NOMO-1 treated with dmso at 0.1 percent for 144 hours (cell line): Measurements from ENCODE around the gene GBP4.
"Not testable (repeated sequence)": the region's sequence is repeated elsewhere in the genome, so short reads cannot be mapped to it uniquely, and the experiment has no call there.

Experiments used
- DNase-seq: peaks from one replicate; lab custom pipeline; 2025; ENCODE audit not compliant: unreplicated experiment; lab: John Stamatoyannopoulos, UW

GBP4 gene

GRCh38 chr1:89198491-89199072, at the start of gene GBP4:
TSS of gene GBP4 (minus strand) at chr1:89198942. CDS start at chr1:89198834, 108 bp downstream.
- peak; percentile 34 for DNase-seq

GRCh38 chr1:89243046-89243445, 44.3 kb upstream of the GBP4 start:
- DNase-seq: no peak

GRCh38 chr1:89221341-89221740, 22.6 kb upstream of the GBP4 start:
- DNase-seq: no peak

- DNase-seq: not testable (repeated sequence)
Observed at GRCh38 chr1:89219851-89220250, 21.1 kb upstream of the GBP4 start.

- not testable (repeated sequence) for DNase-seq
Observed at GRCh38 chr1:89218941-89219340, 20.2 kb upstream of the GBP4 start.

- no peak for DNase-seq
Observed at GRCh38 chr1:89213347-89213746, 14.6 kb upstream of the GBP4 start.

- no peak for DNase-seq
Observed at GRCh38 chr1:89211035-89211634, 12.4 kb upstream of the GBP4 start.

GRCh38 chr1:89206373-89206772, 7.6 kb upstream of the GBP4 start:
- peak; percentile 11 for DNase-seq

- DNase-seq: no peak
Observed at GRCh38 chr1:89203166-89203565, 4.4 kb upstream of the GBP4 start.

- DNase-seq: no peak
Observed at GRCh38 chr1:89201106-89201794, 2.5 kb upstream of the GBP4 start.

- DNase-seq: no peak
Observed at GRCh38 chr1:89200663-89201062, 1.9 kb upstream of the GBP4 start.

- DNase-seq: no peak
Observed at GRCh38 chr1:89199525-89200031, 836 bp upstream of the GBP4 start.

GRCh38 chr1:89198081-89198480, 661 bp downstream of the GBP4 start:
- no peak for DNase-seq

GRCh38 chr1:89195476-89195875, 3.3 kb downstream of the GBP4 start:
- no peak for DNase-seq

GRCh38 chr1:89191314-89191713, 7.4 kb downstream of the GBP4 start:
- no peak for DNase-seq

GRCh38 chr1:89190017-89190416, 8.7 kb downstream of the GBP4 start:
- no peak for DNase-seq

- no peak for DNase-seq
Observed at GRCh38 chr1:89179343-89179742, 19.4 kb downstream of the GBP4 start.

GRCh38 chr1:89176971-89177370, 21.8 kb downstream of the GBP4 start:
- no peak for DNase-seq

GRCh38 chr1:89175601-89176256, 23.0 kb downstream of the GBP4 start, which contains the start of gene GBP7:
TSS of gene GBP7 (minus strand) at chr1:89176003. CDS start at chr1:89171935, 4,068 bp downstream.
- no peak for DNase-seq

- DNase-seq: no peak
Observed at GRCh38 chr1:89174491-89174890, 24.3 kb downstream of the GBP4 start.

GRCh38 chr1:89172468-89173143, 26.1 kb downstream of the GBP4 start:
- DNase-seq: no peak
